HUES6 (cell line): ENCODE measurements around the gene OBP2A.

Experiments
- H3K27ac ChIP-seq: 2 replicates; pipeline ENCODE4 v1.7.0; 2013; ENCODE audit warnings: low read depth, mild to moderate bottlenecking, low read length, inconsistent platforms
- H3K27me3 ChIP-seq: 2 replicates; pipeline ENCODE4 v1.6.1; 2013; ENCODE audit warnings: low read length; ENCODE audit not compliant: control insufficient read depth, insufficient read depth
- H3K36me3 ChIP-seq: 2 replicates; pipeline ENCODE4 v1.6.1; 2013; ENCODE audit warnings: low read length; ENCODE audit not compliant: control insufficient read depth, insufficient read depth
- H3K4me1 ChIP-seq: 2 replicates; pipeline ENCODE4 v1.6.1; 2013; ENCODE audit warnings: low read length; ENCODE audit not compliant: control insufficient read depth, insufficient read depth
- H3K4me3 ChIP-seq: 2 replicates; pipeline ENCODE4 v1.5.1; 2013; ENCODE audit warnings: low read depth, low read length
- H3K9ac ChIP-seq: one replicate; pipeline ENCODE4 v1.6.1; 2013; ENCODE audit warnings: mild to moderate bottlenecking, low read length
- H3K9me3 ChIP-seq: 2 replicates; pipeline ENCODE4 v1.6.1; 2013; ENCODE audit warnings: low read depth, low read length; ENCODE audit not compliant: control insufficient read depth, insufficient read depth

The OBP2A gene

GRCh38 chr9:135582966-135583687 is 37.2 kb downstream of the OBP2A start:
- Histone ChIP-seq H3K27me3 (no peaks in the 10 kb centered on the region), H3K4me3 (no peak overlapping the region), H3K27ac (no peak overlapping the region), H3K9ac (no peak overlapping the region), H3K36me3 (no peaks in the 10 kb centered on the region), H3K4me1 (no peaks in the 10 kb centered on the region), H3K9me3 (peaks cover 13% of the 10 kb centered on the region)

GRCh38 chr9:135583688-135584011 is 37.7 kb downstream of the OBP2A start:
- Histone ChIP-seq H3K27ac (no peak overlapping the region), H3K4me1 (no peaks in the 10 kb centered on the region), H3K4me3 (no peak overlapping the region), H3K36me3 (no peaks in the 10 kb centered on the region), H3K27me3 (no peaks in the 10 kb centered on the region), H3K9ac (no peak overlapping the region), H3K9me3 (peaks cover 13% of the 10 kb centered on the region)

GRCh38 chr9:135584371-135584770 is 38.4 kb downstream of the OBP2A start:
- H3K27me3 ChIP-seq: no peaks in the 10 kb centered on the region
- no peak overlapping the region for H3K27ac ChIP-seq
- no peaks in the 10 kb centered on the region for H3K4me1 ChIP-seq
- H3K9me3 ChIP-seq: peaks cover 13% of the 10 kb centered on the region
- no peaks in the 10 kb centered on the region for H3K36me3 ChIP-seq
- H3K4me3 ChIP-seq: no peak overlapping the region
- no peak overlapping the region for H3K9ac ChIP-seq

GRCh38 chr9:135584934-135585333 is 39.0 kb downstream of the OBP2A start:
- Histone ChIP-seq H3K36me3 (no peaks in the 10 kb centered on the region), H3K27me3 (no peaks in the 10 kb centered on the region), H3K27ac (no peak overlapping the region), H3K4me3 (no peak overlapping the region), H3K9ac (no peak overlapping the region), H3K4me1 (no peaks in the 10 kb centered on the region), H3K9me3 (peaks cover 11% of the 10 kb centered on the region)

- H3K36me3 ChIP-seq: no peaks in the 10 kb centered on the region
- H3K27ac ChIP-seq: no peak overlapping the region
- peaks cover 4% of the 10 kb centered on the region; the same call in 1 of the 2 replicates for H3K9me3 ChIP-seq
- H3K9ac ChIP-seq: no peak overlapping the region
- H3K27me3 ChIP-seq: no peaks in the 10 kb centered on the region
- H3K4me3 ChIP-seq: no peak overlapping the region
- H3K4me1 ChIP-seq: no peaks in the 10 kb centered on the region
These were observed 40.7 kb downstream of the OBP2A start for GRCh38 chr9:135586601-135587109.

- H3K27me3 ChIP-seq: no peaks in the 10 kb centered on the region
- no peaks in the 10 kb centered on the region for H3K36me3 ChIP-seq
- H3K9ac ChIP-seq: no peak overlapping the region
- H3K27ac ChIP-seq: no peak overlapping the region
- H3K4me3 ChIP-seq: no peak overlapping the region
- H3K9me3 ChIP-seq: no peaks in the 10 kb centered on the region
- no peaks in the 10 kb centered on the region for H3K4me1 ChIP-seq
These were observed 41.7 kb downstream of the OBP2A start for GRCh38 chr9:135587658-135588057.

- no peaks in the 10 kb centered on the region for H3K36me3 ChIP-seq
- no peaks in the 10 kb centered on the region for H3K27me3 ChIP-seq
- no peak overlapping the region for H3K27ac ChIP-seq
- H3K9me3 ChIP-seq: no peaks in the 10 kb centered on the region
- no peak overlapping the region for H3K4me3 ChIP-seq
- H3K9ac ChIP-seq: no peak overlapping the region
- H3K4me1 ChIP-seq: no peaks in the 10 kb centered on the region
These were observed 42.4 kb downstream of the OBP2A start for GRCh38 chr9:135588371-135588770.

- H3K9me3 ChIP-seq: no peaks in the 10 kb centered on the region
- H3K36me3 ChIP-seq: no peaks in the 10 kb centered on the region
- no peak overlapping the region for H3K9ac ChIP-seq
- H3K27ac ChIP-seq: no peak overlapping the region
- H3K27me3 ChIP-seq: no peaks in the 10 kb centered on the region
- H3K4me1 ChIP-seq: no peaks in the 10 kb centered on the region
- H3K4me3 ChIP-seq: no peak overlapping the region
These were observed 43.1 kb downstream of the OBP2A start for GRCh38 chr9:135588886-135589595.

GRCh38 chr9:135589596-135590485 is 43.9 kb downstream of the OBP2A start:
- Histone ChIP-seq H3K9ac (no peak overlapping the region), H3K4me3 (no peak overlapping the region), H3K27me3 (no peaks in the 10 kb centered on the region), H3K4me1 (no peaks in the 10 kb centered on the region), H3K27ac (no peak overlapping the region), H3K9me3 (0 out of 2 replicates have a peak, but pooled peaks cover 3% of the 10 kb centered on the region), H3K36me3 (no peaks in the 10 kb centered on the region)

GRCh38 chr9:135590486-135591079 is 44.7 kb downstream of the OBP2A start:
- Histone ChIP-seq H3K4me1 (no peaks in the 10 kb centered on the region), H3K4me3 (no peak overlapping the region), H3K9ac (no peak overlapping the region), H3K9me3 (0 out of 2 replicates have a peak, but pooled peaks cover 5% of the 10 kb centered on the region), H3K27me3 (no peaks in the 10 kb centered on the region), H3K36me3 (no peaks in the 10 kb centered on the region), H3K27ac (no peak overlapping the region)
